IPS-15b (cell line): ENCODE results near the gene ACOXL.
"Not testable (repeated sequence)": the region's sequence is repeated elsewhere in the genome, so short reads cannot be mapped to it uniquely, and the experiment has no call there.

Source experiments
- H3K27me3 ChIP-seq: one replicate; pipeline ENCODE4 v1.6.1; 2013; ENCODE audit warnings: low read length; ENCODE audit not compliant: control insufficient read depth, insufficient read depth
- H3K36me3 ChIP-seq: one replicate; pipeline ENCODE4 v1.6.1; 2013; ENCODE audit warnings: low read length; ENCODE audit not compliant: control insufficient read depth, insufficient read depth
- H3K4me1 ChIP-seq: one replicate; pipeline ENCODE4 v1.6.1; 2013; ENCODE audit warnings: mild to moderate bottlenecking, low read length; ENCODE audit not compliant: control insufficient read depth, insufficient read depth
- H3K4me3 ChIP-seq: one replicate; pipeline ENCODE4 v1.5.1; 2013; ENCODE audit warnings: low read depth, low read length
- H3K9ac ChIP-seq: one replicate; pipeline ENCODE4 v1.6.1; 2013; ENCODE audit warnings: low read depth, mild to moderate bottlenecking, low read length
- H3K9me3 ChIP-seq: one replicate; pipeline ENCODE4 v1.6.1; 2013; ENCODE audit warnings: mild to moderate bottlenecking, low read length; ENCODE audit not compliant: control insufficient read depth, insufficient read depth

ACOXL gene

DNA sequence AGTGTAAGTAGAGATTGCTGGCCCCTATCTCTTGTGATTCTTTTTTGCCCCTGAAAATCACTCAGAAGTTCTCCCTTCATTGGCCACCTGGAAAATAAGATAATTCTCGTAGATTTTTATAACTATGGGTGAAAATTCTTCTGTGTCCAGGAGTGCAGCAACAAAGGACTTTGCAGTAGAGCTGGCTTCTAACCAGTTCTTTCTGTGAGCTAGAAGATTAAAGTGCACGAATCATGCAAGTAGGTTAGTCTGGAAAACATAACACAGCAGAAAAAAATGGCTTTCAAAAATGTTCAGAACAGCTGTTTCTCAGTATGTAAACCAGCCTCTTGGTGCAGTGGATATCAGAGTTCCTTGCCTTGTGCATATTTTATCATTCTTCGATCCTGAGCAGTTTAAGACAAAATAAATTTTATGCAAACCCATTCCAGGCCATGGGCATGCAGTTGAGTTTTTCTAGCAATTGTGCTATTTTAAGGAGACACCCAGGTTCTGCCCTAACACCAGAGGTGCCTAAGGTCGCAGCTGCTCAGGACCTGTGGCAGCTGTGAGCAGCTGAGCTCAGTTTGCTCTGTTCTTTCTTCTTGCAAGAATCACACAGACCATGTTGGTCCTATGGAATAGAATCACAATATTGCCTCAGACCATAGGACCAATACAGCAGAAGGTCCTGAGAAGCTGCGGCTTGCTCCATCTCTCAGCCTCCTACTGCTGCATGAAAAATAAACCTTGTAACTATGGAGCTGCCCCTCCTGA, 307.4 kb downstream of the ACOXL start:
- H3K9ac ChIP-seq: no peak overlapping the region
- H3K4me1 ChIP-seq: no peaks in the 10 kb centered on the region
- no peaks in the 10 kb centered on the region for H3K9me3 ChIP-seq
- no peaks in the 10 kb centered on the region for H3K27me3 ChIP-seq
- H3K4me3 ChIP-seq: no peak overlapping the region
- no peaks in the 10 kb centered on the region for H3K36me3 ChIP-seq

DNA sequence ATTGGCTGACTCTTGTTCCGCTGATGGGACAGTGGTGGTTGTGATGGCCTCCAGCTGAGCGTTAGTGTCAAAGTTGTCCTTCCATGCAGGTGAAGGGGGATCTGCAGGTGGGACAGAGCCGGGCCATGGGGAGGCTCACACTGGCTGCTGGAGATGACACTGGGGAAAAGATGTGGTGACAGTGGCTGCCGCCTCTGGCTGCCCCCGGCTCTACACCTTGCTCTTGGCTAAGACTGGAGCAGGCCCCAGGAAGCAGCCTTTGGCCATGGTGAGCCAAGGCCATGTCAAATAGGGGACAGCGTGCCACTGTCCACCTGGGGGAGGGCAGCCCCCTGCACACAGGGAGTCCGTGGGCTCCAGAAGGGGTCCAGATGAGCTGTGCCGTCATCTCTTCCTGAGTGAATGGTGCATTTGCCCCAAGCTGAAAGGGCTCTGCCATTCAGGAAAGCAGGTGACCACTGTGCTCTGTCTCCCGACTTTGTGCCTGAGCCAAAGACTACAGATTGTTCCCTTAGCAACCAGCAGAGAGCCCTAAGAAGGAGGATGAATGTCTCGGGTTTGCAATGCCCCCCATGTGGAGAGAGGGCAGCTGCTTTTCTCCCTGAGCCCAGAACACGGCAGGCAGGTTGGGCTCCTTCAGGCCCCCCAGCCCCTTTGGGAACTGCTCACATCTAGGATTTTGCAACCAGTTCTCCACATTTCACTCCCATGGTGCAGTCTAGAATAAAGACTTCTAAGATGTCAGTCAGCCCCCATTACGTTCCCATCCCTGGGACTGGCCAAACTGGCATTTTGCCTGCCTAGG, 309.2 kb downstream of the ACOXL start:
- H3K4me3 ChIP-seq: no peak overlapping the region

DNA sequence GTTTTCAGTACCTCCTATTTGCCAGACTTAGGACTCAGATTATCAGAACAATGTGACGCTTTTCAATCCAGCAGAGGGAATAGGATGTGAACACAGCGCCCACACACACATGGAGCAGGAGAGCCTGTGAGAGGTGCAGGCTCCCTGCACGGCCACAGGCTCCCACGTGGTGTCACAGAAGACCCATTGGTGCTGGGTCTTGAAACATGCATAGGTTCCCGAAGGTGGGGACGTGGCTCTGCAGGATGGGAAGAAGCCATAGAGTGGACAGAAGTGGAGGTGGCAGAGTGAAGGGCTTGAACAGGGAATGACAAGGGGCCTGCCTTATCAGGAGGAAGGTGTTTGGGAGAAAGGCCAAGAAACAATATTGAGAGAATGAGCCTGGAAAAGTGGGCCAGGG, 309.9 kb downstream of the ACOXL start:
- H3K9ac ChIP-seq: no peak overlapping the region
- no peaks in the 10 kb centered on the region for H3K27me3 ChIP-seq

More for the DNA sequence above, 309.2 kb downstream of the ACOXL start:
- H3K27me3 ChIP-seq: no peaks in the 10 kb centered on the region
- H3K9me3 ChIP-seq: no peaks in the 10 kb centered on the region
- no peak overlapping the region for H3K9ac ChIP-seq
- H3K36me3 ChIP-seq: no peaks in the 10 kb centered on the region
- no peaks in the 10 kb centered on the region for H3K4me1 ChIP-seq

DNA sequence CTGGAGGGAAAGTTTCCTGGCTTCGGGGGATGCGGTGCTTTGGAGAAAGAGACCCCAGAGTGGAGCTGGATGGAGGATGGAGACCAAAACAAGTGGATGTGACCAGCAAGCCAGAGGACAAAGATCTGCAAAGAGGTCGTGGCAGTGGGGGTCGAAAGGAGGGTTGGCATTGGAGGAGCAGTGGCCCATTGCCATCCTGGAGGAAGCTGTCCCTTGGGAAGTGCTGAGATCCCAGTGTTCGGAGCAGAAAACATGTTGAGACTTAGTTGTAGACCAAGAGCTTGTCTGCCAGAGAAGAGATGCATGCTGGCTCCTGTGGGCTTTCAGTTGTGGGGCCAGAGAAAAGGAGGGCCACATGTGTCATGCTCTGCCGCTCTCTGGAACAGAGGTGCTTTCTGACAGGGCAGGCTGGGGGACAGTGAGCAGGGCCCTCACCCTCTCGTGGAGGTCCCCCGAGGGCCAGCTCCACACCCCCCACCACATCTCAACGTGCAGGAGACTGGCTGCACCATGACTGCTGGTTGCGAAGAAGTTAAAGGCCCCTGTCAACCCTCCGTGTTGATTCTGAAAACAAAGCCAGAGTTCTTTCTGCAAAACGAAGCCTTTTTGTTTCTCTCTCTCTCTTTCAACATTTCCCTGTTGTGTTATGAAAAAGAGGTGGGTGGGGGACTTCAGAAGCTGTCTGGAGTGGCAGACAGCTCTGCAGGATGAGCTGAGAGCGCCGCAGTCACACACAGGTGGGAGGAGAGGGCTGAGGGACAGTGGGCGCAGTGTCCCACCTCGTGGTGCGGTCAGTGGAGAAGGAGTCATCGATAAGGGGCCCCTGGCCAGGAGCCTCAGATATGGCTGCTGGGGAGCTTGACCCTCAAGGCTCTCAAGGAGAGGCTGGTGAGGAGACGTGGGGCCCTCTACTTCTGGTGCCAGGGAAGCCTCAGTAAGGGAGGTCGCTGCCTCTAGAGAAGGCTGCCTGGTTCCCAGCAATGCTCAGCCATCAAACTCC, 310.7 kb downstream of the ACOXL start:
- no peaks in the 10 kb centered on the region for H3K36me3 ChIP-seq
- H3K9ac ChIP-seq: no peak overlapping the region
- H3K27me3 ChIP-seq: no peaks in the 10 kb centered on the region
- no peaks in the 10 kb centered on the region for H3K9me3 ChIP-seq
- no peaks in the 10 kb centered on the region for H3K4me1 ChIP-seq
- H3K4me3 ChIP-seq: no peak overlapping the region

More for the DNA sequence above, 309.9 kb downstream of the ACOXL start:
- Histone ChIP-seq H3K4me3 (no peak overlapping the region), H3K9me3 (no peaks in the 10 kb centered on the region), H3K4me1 (no peaks in the 10 kb centered on the region), H3K36me3 (no peaks in the 10 kb centered on the region)

GRCh38 chr2:111044066-111044465, 311.7 kb downstream of the ACOXL start:
- Histone ChIP-seq H3K27me3 (no peaks in the 10 kb centered on the region), H3K9me3 (no peaks in the 10 kb centered on the region), H3K36me3 (no peaks in the 10 kb centered on the region), H3K4me3 (no peak overlapping the region), H3K4me1 (no peaks in the 10 kb centered on the region), H3K9ac (no peak overlapping the region)

DNA sequence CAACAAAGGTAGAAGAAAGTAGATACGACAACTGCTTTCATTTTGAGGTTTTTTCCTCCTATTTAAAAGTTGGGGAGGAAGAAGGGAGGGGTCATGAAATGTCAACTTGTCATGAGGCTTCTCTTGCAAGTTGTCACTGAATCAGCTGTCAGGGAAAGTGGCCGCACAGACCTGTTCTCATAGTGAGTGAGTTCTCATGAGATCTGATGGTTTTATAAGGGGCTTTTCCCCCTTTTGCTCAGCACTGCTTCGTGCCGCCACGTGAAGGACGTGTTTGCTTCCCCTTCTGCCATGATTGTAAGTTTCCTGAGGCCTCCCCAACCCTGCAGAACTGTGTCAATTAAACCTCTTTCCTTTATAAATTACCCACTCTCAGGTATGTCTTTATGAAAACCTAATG, 312.9 kb downstream of the ACOXL start:
- not testable (repeated sequence) for H3K36me3 ChIP-seq, H3K27me3 ChIP-seq, H3K9me3 ChIP-seq, H3K9ac ChIP-seq, H3K4me1 ChIP-seq, H3K4me3 ChIP-seq

DNA sequence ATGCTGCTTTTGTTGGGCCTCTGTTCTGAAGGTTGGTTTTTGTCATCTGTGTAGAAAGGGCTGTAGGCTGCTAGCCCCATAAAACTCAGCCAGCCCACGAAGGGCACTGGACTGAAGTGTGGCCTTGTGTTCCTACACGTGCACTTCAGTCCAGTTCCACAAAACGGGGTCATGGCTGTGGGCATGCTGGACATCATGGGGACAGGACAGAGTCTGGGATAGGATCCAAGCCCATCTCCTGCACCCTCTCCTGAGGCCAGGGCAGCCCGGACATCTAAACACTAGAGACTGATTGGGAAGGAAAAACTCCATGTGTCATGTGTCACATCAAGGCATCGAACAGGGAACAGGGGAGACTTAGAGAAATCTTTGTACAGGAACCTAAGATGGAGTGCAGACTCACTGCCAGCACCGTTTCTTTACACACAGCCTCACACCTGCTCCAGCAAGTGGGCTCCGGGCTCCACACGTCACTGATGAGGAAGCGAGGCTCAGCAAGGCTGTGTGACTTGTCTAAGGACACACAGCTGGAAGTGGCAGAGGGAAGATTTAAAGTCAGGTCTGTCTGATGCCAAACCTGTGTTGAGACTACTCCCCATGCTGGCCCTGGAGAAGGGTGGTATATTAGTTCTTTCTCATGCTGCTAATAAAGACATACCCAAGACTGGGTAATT, 313.5 kb downstream of the ACOXL start:
- Histone ChIP-seq H3K4me3 (no peak overlapping the region), H3K9ac (no peak overlapping the region), H3K9me3 (no peaks in the 10 kb centered on the region), H3K27me3 (no peaks in the 10 kb centered on the region), H3K4me1 (no peaks in the 10 kb centered on the region), H3K36me3 (no peaks in the 10 kb centered on the region)

DNA sequence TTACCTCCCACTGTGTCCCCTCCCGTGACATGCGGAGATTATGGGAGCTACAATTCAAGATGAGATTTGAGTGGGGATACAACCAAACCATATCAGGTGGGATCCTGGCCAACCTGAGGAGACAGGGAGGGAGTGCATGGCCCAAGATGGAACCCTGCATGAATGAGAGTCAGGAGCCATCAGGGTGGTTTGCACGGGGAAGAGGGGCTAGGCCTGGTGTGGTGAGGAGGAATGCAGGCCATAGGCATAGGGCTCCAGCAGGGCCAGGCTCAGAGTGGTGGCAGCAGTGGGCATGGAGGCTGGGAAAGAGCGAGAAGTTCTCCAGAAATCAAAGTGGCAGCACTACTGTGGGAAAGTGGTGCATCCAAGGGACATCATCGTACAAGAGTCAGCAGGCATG, 314.3 kb downstream of the ACOXL start:
- H3K4me3 ChIP-seq: no peak overlapping the region
- no peaks in the 10 kb centered on the region for H3K4me1 ChIP-seq
- no peaks in the 10 kb centered on the region for H3K27me3 ChIP-seq
- H3K9me3 ChIP-seq: no peaks in the 10 kb centered on the region
- H3K36me3 ChIP-seq: no peaks in the 10 kb centered on the region
- no peak overlapping the region for H3K9ac ChIP-seq

DNA sequence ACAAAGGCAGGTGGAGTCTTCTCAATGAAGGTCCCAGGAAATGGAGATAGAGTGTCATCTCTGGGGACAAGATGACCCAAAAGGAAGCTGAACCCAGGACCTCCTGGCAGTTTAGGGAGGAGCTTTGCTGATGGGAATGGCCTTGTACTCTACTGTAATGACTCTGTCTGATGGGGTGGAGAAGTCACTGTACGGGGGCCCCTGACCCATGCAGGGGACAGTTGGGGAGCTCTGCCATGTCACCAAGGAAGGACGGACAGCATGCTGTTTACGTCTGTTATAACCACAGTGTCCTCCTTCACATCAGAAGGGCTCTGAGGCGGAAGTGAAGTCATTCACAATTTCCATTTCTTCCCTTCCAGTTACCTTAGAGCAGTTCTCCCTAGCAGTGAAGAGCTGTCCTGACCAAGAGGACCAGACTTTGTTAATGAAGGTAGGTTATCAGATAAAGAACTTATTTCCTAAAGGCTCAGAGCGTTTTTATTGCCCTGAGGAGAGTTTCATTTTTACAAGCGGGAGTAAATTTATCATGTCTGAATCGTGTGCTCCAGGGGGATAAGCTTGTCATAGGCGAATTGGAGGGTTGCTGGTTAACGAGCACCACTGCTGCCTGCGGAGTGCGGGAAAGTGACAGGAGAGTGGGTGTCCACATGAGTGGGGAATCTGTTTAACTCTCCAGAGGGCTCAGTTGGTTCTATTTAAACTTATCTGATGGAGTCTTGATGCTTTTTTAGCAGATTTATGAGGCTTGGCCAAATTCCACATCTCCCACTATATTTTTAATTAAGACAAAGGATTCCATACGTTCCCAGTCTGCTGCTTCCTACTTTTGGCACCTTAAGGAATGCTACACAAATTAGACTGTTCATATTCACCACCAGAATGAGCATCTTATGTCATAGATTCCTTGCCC, 316.7 kb downstream of the ACOXL start:
- no peak overlapping the region for H3K4me3 ChIP-seq
- H3K4me1 ChIP-seq: no peaks in the 10 kb centered on the region
- H3K27me3 ChIP-seq: no peaks in the 10 kb centered on the region
- no peaks in the 10 kb centered on the region for H3K36me3 ChIP-seq
- H3K9me3 ChIP-seq: no peaks in the 10 kb centered on the region
- H3K9ac ChIP-seq: no peak overlapping the region

GRCh38 chr2:111049792-111050640, 317.6 kb downstream of the ACOXL start:
- H3K4me3 ChIP-seq: no peak overlapping the region
- H3K9me3 ChIP-seq: no peaks in the 10 kb centered on the region
- H3K9ac ChIP-seq: no peak overlapping the region
- H3K36me3 ChIP-seq: no peaks in the 10 kb centered on the region
- no peaks in the 10 kb centered on the region for H3K4me1 ChIP-seq
- H3K27me3 ChIP-seq: no peaks in the 10 kb centered on the region
